Lower lobe of right lung (tissue), 2 donors: Measurements from ENCODE around the gene ROBO1. TPM values are rescaled to one million over a fixed set of nuclear protein-coding genes. Genes with fewer than 3 reads are reported as not detected.

Experiments
- ATAC-seq, 2 donors: fragments of 200-7000 bp; cut with Tn5 transposase; one replicate each; pipeline ENCODE4 v1.9.1; 2020 to 2022; ENCODE audit warnings: mild to moderate bottlenecking in 2 of 2, moderate library complexity in 2 of 2
- DNase-seq: peaks from one replicate; pipeline ENCODE4 v3.0.0-alpha.2; 2020
- H3K27ac ChIP-seq: fragments of 200-600 bp; one replicate; pipeline ENCODE4 v1.8.0; 2022
- H3K27me3 ChIP-seq: fragments of 200-600 bp; one replicate; pipeline ENCODE4 v1.8.0; 2022; ENCODE audit warnings: low read depth
- H3K36me3 ChIP-seq: fragments of 200-600 bp; one replicate; pipeline ENCODE4 v1.8.0; 2022; ENCODE audit warnings: mild to moderate bottlenecking
- H3K4me1 ChIP-seq: fragments of 200-600 bp; one replicate; pipeline ENCODE4 v1.8.0; 2022
- H3K4me3 ChIP-seq: fragments of 200-600 bp; one replicate; pipeline ENCODE4 v1.8.0; 2022; ENCODE audit warnings: mild to moderate bottlenecking
- H3K9me3 ChIP-seq: fragments of 200-600 bp; one replicate; pipeline ENCODE4 v1.8.0; 2022
- intact Hi-C: fragments of 100-400 bp; cut with DNase I; formaldehyde crosslinking; loops from one replicate; pipeline ENCODE4 v1.11.0; 2022
- total RNA-seq: library from RNA; stranded (reverse); fragmentation: NEBNext Ultra II Directional; extraction: Animal tissue kit (Norgen Biotek cat#: 25700); gene quantifications from one replicate; pipeline ENCODE4 v1.2.1, GENCODE V29; 2021
- TF ChIP-seq, protein P1 (sequence below): fragments of 200-600 bp; IDR thresholded peaks from one replicate; pipeline ENCODE4 v1.8.0; 2022; ENCODE audit warnings: antibody characterized with exemption, mild to moderate bottlenecking
- donor health status: DM: no; HTN: yes; CAD: no; lungs with severe emphysema.

Gene ROBO1
- total RNA-seq, 1 donor from 2014 or later: 14.8 TPM

DNA sequence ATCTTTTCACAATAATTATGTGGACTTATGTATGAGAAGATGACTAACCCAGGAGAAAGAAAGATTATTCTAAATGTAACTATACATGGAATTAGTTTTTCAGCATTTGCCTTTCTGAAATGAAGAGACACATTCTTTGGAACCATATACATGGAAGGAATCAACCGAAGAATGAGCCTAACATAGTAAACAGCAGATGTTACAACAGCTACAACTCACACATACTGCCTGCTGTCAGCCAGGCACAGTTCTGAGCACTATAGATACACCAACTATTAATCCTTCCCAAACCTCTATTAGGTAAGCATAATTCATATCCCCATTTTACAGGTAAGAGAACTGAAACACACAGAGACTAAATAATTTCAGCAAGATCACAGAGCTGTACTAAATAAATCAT is 840.0 kb downstream of the ROBO1 start:
- ATAC-seq: no peak

DNA sequence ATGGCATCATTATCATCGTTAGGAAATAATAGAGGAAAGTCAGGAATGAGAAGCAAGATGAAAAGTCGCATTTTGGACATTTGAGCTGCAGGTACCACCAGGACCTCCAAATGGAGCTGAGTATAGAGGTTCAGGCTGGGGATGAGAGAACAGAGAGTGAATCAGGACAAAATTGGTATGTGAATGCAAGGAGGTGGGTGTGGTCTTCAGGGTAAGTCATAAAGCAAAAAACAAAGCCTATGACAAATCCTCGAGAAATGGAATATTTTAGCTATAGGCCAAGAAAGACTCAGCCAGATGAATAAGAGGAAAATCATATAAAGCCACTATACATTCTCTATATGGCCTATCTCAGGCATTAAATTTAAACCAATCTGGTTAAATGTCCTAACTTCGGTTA is 841.3 kb downstream of the ROBO1 start:
- intact Hi-C loops: no loop called here
- TF ChIP-seq, protein P1, sequence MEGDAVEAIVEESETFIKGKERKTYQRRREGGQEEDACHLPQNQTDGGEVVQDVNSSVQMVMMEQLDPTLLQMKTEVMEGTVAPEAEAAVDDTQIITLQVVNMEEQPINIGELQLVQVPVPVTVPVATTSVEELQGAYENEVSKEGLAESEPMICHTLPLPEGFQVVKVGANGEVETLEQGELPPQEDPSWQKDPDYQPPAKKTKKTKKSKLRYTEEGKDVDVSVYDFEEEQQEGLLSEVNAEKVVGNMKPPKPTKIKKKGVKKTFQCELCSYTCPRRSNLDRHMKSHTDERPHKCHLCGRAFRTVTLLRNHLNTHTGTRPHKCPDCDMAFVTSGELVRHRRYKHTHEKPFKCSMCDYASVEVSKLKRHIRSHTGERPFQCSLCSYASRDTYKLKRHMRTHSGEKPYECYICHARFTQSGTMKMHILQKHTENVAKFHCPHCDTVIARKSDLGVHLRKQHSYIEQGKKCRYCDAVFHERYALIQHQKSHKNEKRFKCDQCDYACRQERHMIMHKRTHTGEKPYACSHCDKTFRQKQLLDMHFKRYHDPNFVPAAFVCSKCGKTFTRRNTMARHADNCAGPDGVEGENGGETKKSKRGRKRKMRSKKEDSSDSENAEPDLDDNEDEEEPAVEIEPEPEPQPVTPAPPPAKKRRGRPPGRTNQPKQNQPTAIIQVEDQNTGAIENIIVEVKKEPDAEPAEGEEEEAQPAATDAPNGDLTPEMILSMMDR: no peak
- H3K4me1 ChIP-seq: no peaks in the 10 kb centered on the region
- no peak overlapping the region for H3K4me3 ChIP-seq
- ATAC-seq (no peak), DNase-seq (no peak)
- no peaks in the 10 kb centered on the region for H3K27me3 ChIP-seq
- no peaks in the 10 kb centered on the region for H3K36me3 ChIP-seq
- no peaks in the 10 kb centered on the region for H3K9me3 ChIP-seq
- no peak overlapping the region for H3K27ac ChIP-seq

More for the DNA sequence above, 840.0 kb downstream of the ROBO1 start:
- TF ChIP-seq, protein P1: no peak
- Histone ChIP-seq H3K36me3 (no peaks in the 10 kb centered on the region), H3K4me3 (no peak overlapping the region), H3K9me3 (no peaks in the 10 kb centered on the region), H3K4me1 (no peaks in the 10 kb centered on the region), H3K27ac (no peak overlapping the region), H3K27me3 (no peaks in the 10 kb centered on the region)
- intact Hi-C loops: no loop called here
- DNase-seq: no peak

DNA sequence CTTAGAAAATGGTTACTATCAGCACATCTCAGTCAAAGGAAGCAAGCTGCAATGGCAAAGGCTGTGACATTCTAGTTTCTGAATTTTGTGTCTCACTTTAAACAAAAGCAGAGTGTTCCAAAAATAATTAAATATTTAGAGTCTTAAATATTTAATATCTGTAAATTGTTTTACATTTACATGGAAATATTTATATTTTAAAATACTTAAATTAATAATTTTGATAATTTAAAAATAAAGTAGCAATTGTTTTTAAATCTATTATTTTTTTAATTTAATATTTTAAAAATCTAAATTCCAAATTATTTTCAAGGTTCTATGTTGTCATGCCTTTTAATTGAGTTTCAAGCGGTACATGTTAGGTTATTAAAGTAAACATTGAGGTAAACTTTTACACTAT is 843.1 kb downstream of the ROBO1 start:
- TF ChIP-seq, protein P1: no peak
- Histone ChIP-seq H3K27me3 (no peaks in the 10 kb centered on the region), H3K27ac (no peak overlapping the region), H3K4me1 (no peaks in the 10 kb centered on the region), H3K4me3 (no peak overlapping the region), H3K9me3 (no peaks in the 10 kb centered on the region), H3K36me3 (no peaks in the 10 kb centered on the region)
- intact Hi-C loops: no loop called here
- ATAC-seq (no peak), DNase-seq (no peak)

DNA sequence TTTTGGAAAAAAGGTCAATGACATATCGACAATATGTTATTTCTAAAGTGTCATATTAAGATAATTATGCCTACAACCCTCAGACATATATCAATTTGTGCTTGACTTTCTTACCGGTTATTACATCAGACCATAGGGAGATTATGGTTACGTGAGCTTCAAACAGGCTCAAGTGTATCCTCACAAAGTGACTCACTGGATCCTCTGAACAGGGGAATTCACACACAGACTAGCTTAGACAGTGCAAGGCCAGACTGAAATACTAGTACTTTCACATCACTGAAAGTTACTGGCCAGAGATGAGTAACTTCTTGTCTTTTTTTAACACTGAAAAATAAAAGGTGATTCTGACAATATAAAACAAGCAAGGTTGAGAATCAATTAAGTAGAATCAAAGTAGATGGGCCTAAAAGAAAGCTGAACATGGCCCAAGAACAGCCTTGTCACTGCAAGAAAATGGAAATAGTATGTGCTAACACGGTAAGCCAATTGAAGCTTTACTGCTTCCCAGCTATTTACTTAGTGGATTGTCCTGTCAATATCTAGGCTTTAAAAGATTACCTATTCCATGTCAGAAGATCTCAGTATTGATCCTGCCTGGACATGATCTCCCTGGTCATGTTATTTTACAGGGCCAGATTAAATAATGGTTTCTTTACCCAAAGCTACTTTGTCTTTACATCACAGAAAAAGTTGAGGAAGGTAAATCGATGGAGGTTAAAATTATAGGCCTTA is 848.6 kb downstream of the ROBO1 start:
- TF ChIP-seq, protein P1: no peak
- no peaks in the 10 kb centered on the region for H3K36me3 ChIP-seq
- H3K27me3 ChIP-seq: no peaks in the 10 kb centered on the region
- H3K4me1 ChIP-seq: no peaks in the 10 kb centered on the region
- DNase-seq: no peak
- no peak overlapping the region for H3K27ac ChIP-seq
- intact Hi-C loops: no loop called here
- no peak for ATAC-seq
- H3K4me3 ChIP-seq: no peak overlapping the region
- H3K9me3 ChIP-seq: no peaks in the 10 kb centered on the region

DNA sequence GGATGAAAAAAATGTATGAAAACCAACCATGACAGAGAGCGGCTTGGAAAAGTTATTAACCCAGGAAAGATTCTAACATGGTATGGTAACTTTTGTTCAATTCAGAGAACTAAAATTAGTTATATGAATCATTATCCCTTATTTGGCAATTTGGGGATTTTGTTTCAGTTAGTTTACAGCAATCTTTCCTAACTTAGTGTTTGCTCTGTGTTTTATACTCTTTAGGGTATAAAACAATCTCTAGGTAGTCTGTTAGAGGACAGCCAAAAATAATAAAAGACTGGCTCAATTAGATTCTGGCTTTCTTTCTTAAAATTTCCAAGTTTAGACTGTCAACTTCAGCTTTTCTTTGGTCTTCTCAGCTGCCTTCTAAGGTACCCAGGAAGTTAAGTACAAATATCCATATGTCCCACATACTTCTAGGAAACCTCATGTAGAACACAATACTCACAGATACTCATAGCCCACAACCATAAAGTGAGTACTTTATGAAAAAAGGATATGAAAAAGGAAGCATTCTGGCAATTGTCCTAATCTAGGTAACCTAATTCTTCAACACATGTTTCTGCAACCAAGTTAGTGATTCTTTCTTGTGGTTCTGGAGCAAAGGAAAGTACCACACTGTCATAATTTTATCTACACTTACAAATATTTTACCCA is 849.3 kb downstream of the ROBO1 start:
- TF ChIP-seq, protein P1: no peak
- Histone ChIP-seq H3K9me3 (no peaks in the 10 kb centered on the region), H3K4me1 (no peaks in the 10 kb centered on the region), H3K4me3 (no peak overlapping the region), H3K27ac (no peak overlapping the region), H3K36me3 (no peaks in the 10 kb centered on the region), H3K27me3 (no peaks in the 10 kb centered on the region)
- ATAC-seq (no peak), DNase-seq (no peak)
- intact Hi-C loops: no loop called here
